Mesenchymal stem cell (in vitro differentiated cells and primary cell): Measurements from ENCODE around the gene NAA20. TPM values are rescaled to one million over a fixed set of nuclear protein-coding genes. Genes with fewer than 3 reads are reported as not detected.

Experiments used
- DNase-seq: peaks from one replicate; pipeline ENCODE4 v3.0.0-alpha.2; 2013
- H2AFZ ChIP-seq: one replicate; pipeline ENCODE4 v1.6.1; 2013; ENCODE audit warnings: low read depth, mild to moderate bottlenecking, control low read depth, inconsistent platforms, low read length, moderate library complexity
- H2AK5ac ChIP-seq: 2 replicates; pipeline ENCODE4 v1.6.1; 2013; ENCODE audit warnings: low read length, moderate library complexity, mild to moderate bottlenecking, inconsistent platforms; ENCODE audit not compliant: severe bottlenecking
- H2BK120ac ChIP-seq: one replicate; pipeline ENCODE4 v1.6.1; 2013; ENCODE audit warnings: low read depth, mild to moderate bottlenecking, inconsistent platforms, low read length, moderate library complexity
- H2BK12ac ChIP-seq, 2 experiments: one replicate each; pipeline ENCODE4 v1.6.1; 2013; ENCODE audit warnings: inconsistent platforms in 2 of 2, low read length in 2 of 2, mild to moderate bottlenecking in 2 of 2, moderate library complexity in 2 of 2, control low read depth in 1 of 2
- H2BK15ac ChIP-seq: one replicate; pipeline ENCODE4 v1.6.1; 2013; ENCODE audit warnings: mild to moderate bottlenecking, low read depth, inconsistent platforms; ENCODE audit not compliant: poor library complexity, severe bottlenecking
- H2BK5ac ChIP-seq: 2 replicates; pipeline ENCODE4 v1.6.1; 2013; ENCODE audit warnings: low read depth, mild to moderate bottlenecking, low read length, control low read depth, inconsistent platforms; ENCODE audit not compliant: poor library complexity, severe bottlenecking
- H3K14ac ChIP-seq, 2 experiments: one replicate each; pipeline ENCODE4 v1.6.1; 2013; ENCODE audit warnings: inconsistent platforms in 2 of 2, low read length in 2 of 2, control low read depth in 1 of 2, mild to moderate bottlenecking in 1 of 2, moderate library complexity in 1 of 2
- H3K18ac ChIP-seq, 2 experiments: one replicate each; pipeline ENCODE4 v1.6.1; 2013; ENCODE audit warnings: inconsistent platforms in 2 of 2, low read length in 2 of 2, control low read depth in 1 of 2, low read depth in 1 of 2, mild to moderate bottlenecking in 1 of 2
- H3K23ac ChIP-seq, 2 experiments: one replicate each; pipeline ENCODE4 v1.6.1; 2013; ENCODE audit warnings: inconsistent platforms in 2 of 2, low read length in 2 of 2, mild to moderate bottlenecking in 2 of 2, moderate library complexity in 2 of 2, control low read depth in 1 of 2
- H3K27ac ChIP-seq: 2 replicates; pipeline ENCODE4 v1.5.1; 2013; ENCODE audit warnings: mild to moderate bottlenecking, moderate library complexity, low read length, control low read depth, inconsistent platforms; ENCODE audit not compliant: poor library complexity, severe bottlenecking
- H3K27me3 ChIP-seq, 2 experiments: 2 replicates each; pipeline versions ENCODE4 v1.6.1 to v1.7.0; 2013; ENCODE audit warnings: low read length in 2 of 2, mild to moderate bottlenecking in 2 of 2, moderate library complexity in 2 of 2, control low read depth in 1 of 2, inconsistent platforms in 1 of 2; ENCODE audit not compliant: control insufficient read depth in 1 of 2, insufficient read depth in 1 of 2
- H3K36me3 ChIP-seq, 2 experiments: 2 replicates each; pipeline versions ENCODE4 v1.6.1 to v1.7.0; 2013; ENCODE audit warnings: low read length in 2 of 2, control low read depth in 1 of 2, inconsistent platforms in 1 of 2, low read depth in 1 of 2, mild to moderate bottlenecking in 1 of 2; ENCODE audit not compliant: insufficient read depth in 2 of 2, control insufficient read depth in 1 of 2
- H3K4ac ChIP-seq, 2 experiments: one replicate each; pipeline ENCODE4 v1.6.1; 2013; ENCODE audit warnings: inconsistent platforms in 2 of 2, low read length in 2 of 2, mild to moderate bottlenecking in 2 of 2, moderate library complexity in 2 of 2, control low read depth in 1 of 2, low read depth in 1 of 2
- H3K4me1 ChIP-seq: 2 replicates; pipeline ENCODE4 v1.6.1; 2013; ENCODE audit warnings: low read depth, low read length, control low read depth; ENCODE audit not compliant: control insufficient read depth, insufficient read depth
- H3K4me2 ChIP-seq: 2 replicates; pipeline ENCODE4 v1.6.1; 2013; ENCODE audit warnings: low read length, mild to moderate bottlenecking, inconsistent platforms; ENCODE audit not compliant: poor library complexity, severe bottlenecking
- H3K4me3 ChIP-seq, 2 experiments: 2 replicates each; pipeline versions ENCODE4 v1.5.1 to v1.7.0; 2013; ENCODE audit warnings: low read length in 2 of 2, mild to moderate bottlenecking in 2 of 2, control low read depth in 1 of 2, low read depth in 1 of 2; ENCODE audit not compliant: insufficient read depth in 1 of 2
- H3K79me1 ChIP-seq: replicated peaks from 2 replicates; pipeline ENCODE4 v1.6.1; 2013; ENCODE audit warnings: mild to moderate bottlenecking, control low read depth, low read length, inconsistent platforms; ENCODE audit not compliant: poor library complexity, severe bottlenecking
- H3K9ac ChIP-seq: 2 replicates; pipeline ENCODE4 v1.7.0; 2013; ENCODE audit warnings: mild to moderate bottlenecking, low read length, moderate library complexity
- H3K9me3 ChIP-seq: 2 replicates; pipeline ENCODE4 v1.7.0; 2013; ENCODE audit warnings: mild to moderate bottlenecking, low read length; ENCODE audit not compliant: control insufficient read depth
- H4K8ac ChIP-seq: one replicate; pipeline ENCODE4 v1.6.1; 2013; ENCODE audit warnings: inconsistent platforms, mild to moderate bottlenecking, low read length, moderate library complexity
- H4K91ac ChIP-seq: one replicate; pipeline ENCODE4 v1.6.1; 2013; ENCODE audit warnings: mild to moderate bottlenecking, low read length, inconsistent platforms
- WGBS: methylation state at CpG from one replicate; pipeline ENCODE4 v1.1.7; 2013; ENCODE audit warnings: mixed read lengths; 5-methylcytosine and 5-hydroxymethylcytosine counted together
- polyA plus RNA-seq, 2 experiments: library from polyadenylated mRNA; stranded (reverse); fragments of 200-250 nt; gene quantifications; one replicate each; pipeline ENCODE4 v1.2.3, GENCODE V29; 2013

The NAA20 gene
- 64.7 TPM for polyA plus RNA-seq (2013, experiment 1 of 2)
- 67.5 TPM for polyA plus RNA-seq (2013, experiment 2 of 2)

- H3K27me3 ChIP-seq: no peaks in the 10 kb centered on the region
- peak within 1 kb of the TSS; percentile 78 for H2AFZ ChIP-seq
- peaks cover 2% of the 10 kb centered on the region for H3K79me1 ChIP-seq
- H3K27ac ChIP-seq: peak within 1 kb of the TSS; percentile 49
- no peak within 1 kb of the TSS for H2AK5ac ChIP-seq
- peak within 1 kb of the TSS; percentile 92 for H2BK120ac ChIP-seq
- H3K14ac ChIP-seq: peak within 1 kb of the TSS in 1 of 2 experiments; percentile 90
- H3K4ac ChIP-seq: peak within 1 kb of the TSS; percentile 80 to 84
- peaks cover 11% of the 10 kb centered on the region for H3K4me1 ChIP-seq
- peak within 1 kb of the TSS; percentile 93 to 94 for H3K4me3 ChIP-seq
- H2BK12ac ChIP-seq: peak within 1 kb of the TSS in 1 of 2 experiments; percentile 56
- H2BK15ac ChIP-seq: peak within 1 kb of the TSS; percentile 88
- peak within 1 kb of the TSS; percentile 87 for H4K91ac ChIP-seq
- peak within 1 kb of the TSS; percentile 33 for H2BK5ac ChIP-seq
- H3K18ac ChIP-seq: peak within 1 kb of the TSS; percentile 73 to 82
- peaks cover 4 to 9% of the 10 kb centered on the region in 2 experiments for H3K36me3 ChIP-seq
- peak; percentile 93 for DNase-seq
- peak within 1 kb of the TSS; percentile 95 for H4K8ac ChIP-seq
- H3K23ac ChIP-seq: peak within 1 kb of the TSS in 1 of 2 experiments; percentile 85
- WGBS: under 1% methylated on average over 77 of the region's 81 CpGs
- peak within 1 kb of the TSS; percentile 90 for H3K9ac ChIP-seq
- H3K4me2 ChIP-seq: peak within 1 kb of the TSS; percentile 98
- no peaks in the 10 kb centered on the region for H3K9me3 ChIP-seq
Measured at GRCh38 chr20:20017001-20017843, at the start of gene NAA20. Gene NAA20, plus strand, starts transcription at chr20:20017362. Its CDS starts 35 bp downstream, at chr20:20017397.

DNA sequence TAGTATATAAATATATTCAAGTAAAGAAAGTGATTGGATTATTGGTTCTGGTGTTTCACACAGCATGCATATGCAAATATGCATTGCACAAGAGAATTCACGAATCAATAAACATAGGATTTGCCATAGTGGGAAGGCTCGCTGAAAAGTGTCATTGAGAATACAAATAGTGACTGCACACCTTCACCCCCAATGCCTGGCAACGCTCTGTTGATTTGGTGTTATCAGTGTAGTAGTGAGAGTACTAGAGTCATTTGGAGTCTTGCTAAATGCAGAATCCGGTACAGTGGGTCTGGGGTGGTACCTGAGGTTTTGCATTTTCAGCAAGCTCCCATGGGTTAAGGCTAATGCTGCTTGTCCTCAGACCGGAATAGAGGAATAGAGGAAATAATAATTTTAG is 49.7 kb upstream of the NAA20 start:
- DNase-seq: no peak
- Histone ChIP-seq H2BK120ac (no peak overlapping the region), H4K91ac (no peak overlapping the region), H3K4ac (no peak overlapping the region), H4K8ac (no peak overlapping the region), H3K23ac (no peak overlapping the region), H3K9me3 (no peaks in the 10 kb centered on the region), H3K36me3 (peaks cover 26 to 75% of the 10 kb centered on the region in 2 experiments), H2BK5ac (no peak overlapping the region), H2AK5ac (no peak overlapping the region), H3K4me2 (no peak overlapping the region), H2AFZ (no peak overlapping the region), H3K18ac (no peak overlapping the region), H3K14ac (no peak overlapping the region), H2BK15ac (no peak overlapping the region), H3K9ac (no peak overlapping the region), H2BK12ac (peak overlapping the region; percentile 37 to 59), H3K79me1 (peaks cover 23% of the 10 kb centered on the region), H3K27ac (no peak overlapping the region), H3K27me3 (no peaks in the 10 kb centered on the region), H3K4me3 (no peak overlapping the region), H3K4me1 (peaks cover 4% of the 10 kb centered on the region)
- 100% methylated on average over 4 of the region's 5 CpGs for WGBS

GRCh38 chr20:19968028-19968427 is 49.1 kb upstream of the NAA20 start:
- Histone ChIP-seq H4K8ac (peak overlapping the region; percentile 42), H2BK120ac (no peak overlapping the region), H3K79me1 (peaks cover 23% of the 10 kb centered on the region), H3K36me3 (peaks cover 26 to 71% of the 10 kb centered on the region in 2 experiments), H2BK15ac (no peak overlapping the region), H3K9me3 (no peaks in the 10 kb centered on the region), H3K27me3 (no peaks in the 10 kb centered on the region), H4K91ac (no peak overlapping the region), H2AK5ac (no peak overlapping the region), H2BK12ac (peak overlapping the region in 1 of 2 experiments; percentile 82), H3K23ac (peak overlapping the region in 1 of 2 experiments; percentile 16), H3K18ac (peak overlapping the region in 1 of 2 experiments; percentile 82), H3K4ac (peak overlapping the region in 1 of 2 experiments; percentile 89), H3K27ac (no peak overlapping the region), H3K4me1 (peaks cover 4% of the 10 kb centered on the region), H2BK5ac (no peak overlapping the region), H3K4me3 (no peak overlapping the region), H3K4me2 (no peak overlapping the region), H3K9ac (no peak overlapping the region), H2AFZ (no peak overlapping the region), H3K14ac (no peak overlapping the region)
- no peak for DNase-seq
- 94% methylated on average over 3 of the region's 7 CpGs for WGBS

- Histone ChIP-seq H3K4me1 (peaks cover 9% of the 10 kb centered on the region), H2BK120ac (no peak overlapping the region), H3K23ac (no peak overlapping the region), H3K18ac (no peak overlapping the region), H3K9me3 (no peaks in the 10 kb centered on the region), H2AFZ (no peak overlapping the region), H2BK5ac (no peak overlapping the region), H3K4ac (peak overlapping the region in 1 of 2 experiments; percentile 83), H3K14ac (no peak overlapping the region), H3K27me3 (no peaks in the 10 kb centered on the region), H3K27ac (no peak overlapping the region), H2AK5ac (no peak overlapping the region), H3K79me1 (peaks cover 23% of the 10 kb centered on the region), H3K36me3 (peaks cover 26 to 71% of the 10 kb centered on the region in 2 experiments), H4K91ac (peak overlapping the region; percentile 18), H3K4me2 (no peak overlapping the region), H4K8ac (peak overlapping the region; percentile 45), H2BK15ac (no peak overlapping the region), H3K9ac (no peak overlapping the region), H3K4me3 (no peak overlapping the region), H2BK12ac (no peak overlapping the region)
- WGBS: 43% methylated on average over 1 of the region's 4 CpGs
- peak; percentile 38 for DNase-seq
Measured at GRCh38 chr20:19968466-19969073, 48.6 kb upstream of the NAA20 start.
